GM12801 (cell line): ENCODE data around the gene REN.

ENCODE experiments used
- CTCF ChIP-seq: IDR thresholded peaks from one replicate; pipeline ENCODE4 v1.5.1; 2011; ENCODE audit warnings: control low read depth; ENCODE audit not compliant: insufficient read length; ENCODE audit errors: extremely low read depth

The REN gene

DNA sequence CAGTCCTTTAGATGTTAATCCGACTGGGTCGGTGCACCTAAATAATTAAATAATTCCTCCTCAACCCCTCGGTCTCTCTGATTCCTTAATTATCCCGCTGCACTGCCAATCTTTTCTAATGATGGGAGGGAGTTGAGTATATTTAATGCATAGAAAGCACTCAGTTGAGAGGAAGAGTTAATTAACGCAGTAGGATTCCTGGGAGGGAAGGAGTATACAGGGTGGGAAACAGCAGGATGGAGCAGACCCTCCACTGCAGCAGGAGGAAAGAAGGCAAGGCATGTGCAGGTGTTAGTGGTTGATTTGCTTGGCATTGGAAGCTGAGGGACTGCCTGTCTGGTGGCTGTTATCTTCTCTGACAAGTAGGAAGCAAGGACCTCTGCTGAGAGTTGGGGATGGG lies 9.9 kb upstream of the REN start:
- TF ChIP-seq CTCF, result no peak

DNA sequence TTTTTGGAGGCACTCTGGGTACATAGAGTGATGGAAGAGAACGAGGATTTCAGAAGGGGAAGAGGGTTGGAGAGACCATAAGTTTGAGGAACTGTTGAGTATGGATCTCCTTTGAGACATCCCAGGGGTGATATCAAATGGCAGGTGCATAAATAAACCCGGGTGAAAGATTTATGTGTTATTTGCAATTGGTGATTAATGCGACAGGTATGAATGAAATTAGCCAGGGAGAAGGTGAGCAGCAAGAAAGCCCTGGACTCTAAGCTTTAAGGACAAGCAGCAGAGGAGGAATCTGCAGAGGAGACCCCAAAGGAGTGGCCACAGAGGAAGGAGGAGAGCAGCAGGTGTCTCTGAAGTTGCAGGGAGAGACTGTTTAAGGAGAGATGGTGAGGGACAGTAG lies 8.8 kb upstream of the REN start:
- no peak for TF ChIP-seq CTCF

GRCh38 chr1:204172404-204173029 lies 6.4 kb upstream of the REN start:
- TF ChIP-seq CTCF, result no peak

GRCh38 chr1:204171751-204172178 lies 5.6 kb upstream of the REN start:
- no peak for TF ChIP-seq CTCF

DNA sequence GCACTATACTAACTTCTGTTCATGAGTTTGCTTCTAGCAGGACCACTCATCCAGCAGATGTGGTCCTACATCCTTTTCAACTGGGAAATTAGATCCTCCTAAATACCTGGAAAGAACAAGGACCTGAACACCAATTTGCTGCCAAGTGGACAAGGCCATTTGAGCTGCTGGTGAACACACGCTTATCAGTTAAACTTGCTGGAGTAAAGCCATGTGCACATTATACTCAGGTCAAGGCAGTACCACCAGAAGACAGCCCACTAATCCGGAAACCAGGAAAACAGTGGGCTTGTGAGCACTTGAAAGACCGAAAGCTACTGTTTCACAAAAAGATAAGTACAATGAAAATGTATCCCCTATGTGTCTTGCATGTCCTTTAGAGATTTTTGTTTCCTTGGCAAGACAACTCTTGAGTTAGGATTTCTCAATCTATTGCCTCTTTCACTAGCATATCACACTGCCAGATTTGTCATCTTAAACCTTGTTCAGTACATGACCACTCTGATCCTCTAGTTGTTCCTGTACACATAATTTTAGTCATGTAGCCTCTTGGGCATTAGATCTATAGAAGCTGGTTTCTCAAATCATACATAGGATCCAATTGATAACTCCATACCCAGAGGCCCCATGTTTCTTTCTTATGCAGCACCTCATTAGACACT lies 4.5 kb upstream of the REN start:
- TF ChIP-seq CTCF, result no peak

- TF ChIP-seq CTCF, result no peak
These were observed 3.7 kb upstream of the REN start for GRCh38 chr1:204169858-204170257.

- TF ChIP-seq CTCF, result no peak
These were observed 1.6 kb upstream of the REN start for GRCh38 chr1:204167730-204168129.
